Posterior vena cava (tissue), 2 donors: ENCODE results near the gene ADSS2. TPM values are rescaled to one million over a fixed set of nuclear protein-coding genes. Genes with fewer than 3 reads are reported as not detected.
"Not testable (repeated sequence)": the region's sequence is repeated elsewhere in the genome, so short reads cannot be mapped to it uniquely, and the experiment has no call there.

ENCODE experiments used
- DNase-seq: peaks from one replicate; pipeline ENCODE4 v3.0.0-alpha.2; 2020; ENCODE audit warnings: low spot score
- intact Hi-C, 2 donors: fragments of 100-400 bp; cut with DNase I; formaldehyde crosslinking; loops; one replicate each; pipeline versions ENCODE4 v1.14.1 to v1.14.2; 2022 to 2023
- long read RNA-seq, 2 donors: library from polyadenylated mRNA; unstranded; transcript quantifications; one replicate each; pipeline ENCODE4 v2.0.0, GENCODE V29; 2020 to 2021
- total RNA-seq, 2 donors: library from RNA; stranded (reverse); fragmentation: NEBNext Ultra II Directional; extraction: Animal tissue kit (Norgen Biotek cat#: 25700); gene quantifications; one replicate each; pipeline ENCODE4 v1.2.1, GENCODE V29; 2021
- donor health status: DM: yes; HTN: yes; CAD: no.
- donor health status: DM: yes; HTN: yes; CAD: no.

ADSS2 gene
- 10 to 100 TPM; 30.8 to 31.8 TPM for total RNA-seq
- long read RNA-seq, donor 1, transcript ADSS-201 (13 exons, 2,780 nt): major isoform, 17 of 20 reads
- long read RNA-seq, donor 1, partial matches to known transcripts: 2 of 20 reads
- long read RNA-seq, donor 1, other reads (novel, unspliced or antisense): 1 of 20 reads
- long read RNA-seq, donor 2, transcript ADSS-201 (13 exons, 2,780 nt): major isoform, 36 of 42 reads
- long read RNA-seq, donor 2, partial matches to known transcripts: 1 of 42 reads
- long read RNA-seq, donor 2, other reads (novel, unspliced or antisense): 5 of 42 reads

DNA sequence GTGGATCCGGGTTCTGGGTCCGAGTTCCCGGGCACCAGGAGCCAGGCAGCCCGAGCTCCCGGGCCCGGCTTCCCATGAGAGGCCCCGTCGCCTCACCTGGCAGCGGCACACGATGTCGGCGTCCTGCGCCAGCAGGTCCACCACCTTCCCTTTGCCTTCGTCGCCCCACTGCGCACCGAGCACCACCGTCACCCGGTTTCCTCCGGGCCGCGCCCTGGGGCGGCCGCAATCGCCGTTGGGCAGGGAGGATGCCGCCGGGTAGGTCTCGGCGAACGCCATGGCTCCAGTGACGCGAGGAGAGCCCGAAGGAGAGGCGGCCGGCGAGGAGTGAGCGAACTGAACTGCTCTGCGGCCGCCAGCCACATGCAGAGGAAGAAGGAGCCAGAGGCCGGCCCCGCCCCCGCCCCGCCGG lies at the start of gene ADSS2:
TSS of gene ADSS2 (minus strand) at position 371 of the 412 bp plus-strand sequence. CDS start at position 279, 92 bp downstream.
- intact Hi-C loops: no loop called here
- DNase-seq: no peak

DNA sequence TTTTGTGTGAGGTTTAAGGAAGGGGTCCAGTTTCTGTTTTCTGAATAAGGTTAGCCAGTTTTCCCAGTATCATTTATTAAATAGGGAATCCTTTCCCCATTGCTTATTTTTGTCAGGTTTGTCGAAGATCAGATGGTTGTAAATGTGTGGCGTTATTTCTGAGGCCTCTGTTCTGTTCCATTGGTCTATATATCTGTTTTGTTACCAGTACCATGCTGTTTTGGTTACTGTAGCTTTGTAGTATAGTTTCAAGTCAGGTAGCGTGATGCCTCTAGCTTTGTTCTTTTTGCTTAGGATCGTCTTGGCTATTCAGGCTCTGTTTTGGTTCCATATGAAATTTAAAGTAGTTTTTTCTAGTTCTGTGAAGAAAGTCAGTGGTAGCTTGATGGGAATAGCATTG lies 48.8 kb upstream of the ADSS2 start:
- intact Hi-C loops, DNase-seq: not testable (repeated sequence)

DNA sequence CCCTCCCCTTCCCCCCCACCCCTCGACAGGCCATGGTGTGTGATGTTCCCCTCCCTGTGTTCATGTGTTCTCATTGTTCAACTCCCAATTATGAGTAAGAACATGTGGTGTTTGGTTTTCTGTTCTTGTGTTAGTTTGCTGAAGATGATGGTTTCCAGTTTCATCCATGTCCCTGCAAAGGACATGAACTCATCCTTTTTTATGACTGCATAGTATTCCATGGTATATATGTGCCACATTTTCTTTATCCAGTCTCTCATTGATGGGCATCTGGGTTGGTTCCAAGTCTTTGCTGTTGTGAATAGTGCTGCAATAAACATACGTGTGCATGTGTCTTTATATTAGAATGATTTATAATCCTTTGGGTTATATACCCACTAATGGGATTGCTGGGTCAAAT lies 47.8 kb upstream of the ADSS2 start:
- DNase-seq, intact Hi-C loops: not testable (repeated sequence)

DNA sequence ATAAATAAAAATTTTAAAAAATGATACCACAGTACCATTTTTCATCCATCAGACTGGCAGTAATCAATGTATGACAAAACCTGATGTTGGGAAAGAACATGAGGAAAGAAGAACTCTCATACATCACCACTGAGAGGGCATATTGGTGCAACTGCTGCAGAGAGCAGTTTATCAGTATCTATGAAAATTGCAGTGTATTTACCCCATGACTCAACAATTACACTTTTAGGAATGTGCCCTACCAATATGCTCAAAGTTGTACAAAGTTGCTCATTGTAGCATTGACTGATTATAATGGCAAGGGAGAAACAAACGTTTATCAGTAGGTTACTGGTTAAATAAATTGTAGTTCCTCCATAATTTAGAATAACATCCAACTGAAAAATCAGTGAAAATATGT lies 46.1 kb upstream of the ADSS2 start:
- intact Hi-C loops: no loop called here
- no peak for DNase-seq

DNA sequence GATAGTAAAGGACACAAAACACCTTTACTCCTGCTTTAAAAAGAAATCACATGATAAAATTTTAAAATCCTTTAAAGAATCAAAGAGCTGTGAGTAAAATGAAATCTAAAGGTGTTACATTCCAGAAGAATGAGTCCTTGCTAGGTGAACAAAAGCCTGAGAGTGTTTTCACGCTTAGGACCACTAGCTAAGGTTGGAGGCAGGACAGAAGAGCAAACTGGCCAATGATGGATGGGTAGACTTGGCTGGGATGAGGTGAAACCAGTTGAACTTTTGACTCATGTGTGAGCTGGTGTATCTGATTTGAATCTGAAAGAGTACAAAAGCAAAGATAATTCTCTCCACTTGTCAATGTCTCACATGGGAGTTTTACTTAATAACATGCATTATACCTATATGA lies 44.5 kb upstream of the ADSS2 start:
- DNase-seq: no peak
- intact Hi-C loops: no loop called here

DNA sequence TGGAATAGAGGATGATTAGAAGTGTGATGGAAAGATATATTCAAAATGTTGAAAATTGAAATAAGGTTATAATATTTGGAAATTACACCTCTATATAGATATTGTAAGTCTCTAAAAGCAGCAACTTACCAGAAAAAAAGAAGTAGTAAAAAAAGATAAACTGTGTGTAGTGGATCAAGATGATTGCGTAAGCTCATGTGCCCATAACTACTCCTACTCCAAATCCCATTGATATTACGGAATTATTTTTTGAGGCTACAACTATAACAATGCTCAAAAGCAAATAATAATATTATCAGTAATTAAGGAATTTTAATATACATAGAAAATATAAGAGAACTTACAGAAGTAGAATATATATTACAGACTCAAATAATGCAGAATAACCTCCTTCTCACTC lies 42.9 kb upstream of the ADSS2 start:
- no peak for DNase-seq
- intact Hi-C loops: no loop called here

DNA sequence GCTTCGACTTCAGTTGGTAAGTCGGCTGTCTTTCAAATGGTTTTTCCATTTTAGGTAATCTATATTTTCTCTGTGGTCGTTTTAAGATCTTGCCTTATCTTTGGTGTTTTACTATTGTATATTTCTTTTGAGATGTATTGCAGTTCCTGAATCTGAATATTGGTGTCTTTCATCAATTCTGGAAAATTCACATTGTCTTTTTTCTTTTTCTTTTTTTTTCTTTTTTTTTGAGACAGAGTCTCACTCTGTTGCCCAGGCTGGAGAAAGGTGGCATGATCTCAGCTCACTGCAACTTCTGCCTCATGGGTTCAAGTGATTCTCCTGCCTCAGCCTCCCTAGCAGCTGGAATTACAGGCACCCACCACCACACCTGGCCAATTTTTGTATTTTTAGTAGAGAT lies 33.3 kb upstream of the ADSS2 start:
- DNase-seq, intact Hi-C loops: not testable (repeated sequence)

DNA sequence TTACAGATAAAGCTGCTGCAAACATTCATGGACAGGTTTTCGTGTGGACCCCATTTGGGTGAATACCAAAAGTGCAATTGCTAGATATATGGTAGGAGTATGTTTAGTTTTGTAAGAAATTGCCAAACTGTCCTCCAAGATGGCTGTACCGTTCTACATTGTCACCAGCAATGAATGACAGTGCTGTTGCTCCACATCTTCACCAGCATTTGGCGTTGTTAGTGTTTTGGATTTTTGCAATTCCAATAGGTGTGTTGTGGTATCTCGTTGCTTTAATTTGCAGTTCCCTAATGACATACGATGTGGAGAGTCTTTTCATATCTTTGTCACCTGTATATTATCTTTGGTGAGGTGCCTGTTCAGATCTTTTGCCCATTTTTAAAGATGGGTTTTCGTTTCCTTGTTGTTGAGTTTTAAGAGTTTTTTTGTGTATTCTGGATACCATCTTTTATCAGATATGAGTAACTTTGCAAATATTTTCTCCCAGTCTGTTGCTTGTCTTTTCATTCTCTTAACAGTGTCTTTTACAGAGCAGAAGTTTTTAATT lies 21.4 kb upstream of the ADSS2 start:
- no peak for DNase-seq
- intact Hi-C loops: no loop called here

DNA sequence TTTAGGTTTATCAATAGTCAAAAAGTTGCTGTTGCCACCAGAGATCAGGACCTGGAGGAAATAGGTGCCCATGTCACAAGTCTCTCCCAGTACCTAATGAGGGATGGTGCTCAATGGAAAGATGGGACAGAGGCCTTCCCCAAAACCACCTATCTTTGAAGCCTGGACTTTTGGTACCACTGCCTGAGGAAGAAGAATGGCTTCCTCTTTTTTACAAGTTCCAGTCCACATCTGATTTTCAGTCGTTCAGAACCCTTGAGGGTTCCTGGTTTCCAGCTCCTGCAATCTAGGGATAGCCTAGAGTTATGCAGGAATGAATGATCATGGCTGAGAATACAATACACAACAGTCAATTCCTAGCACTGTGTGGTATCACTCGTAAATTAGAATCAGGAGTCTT lies 15.0 kb upstream of the ADSS2 start:
- DNase-seq: no peak
- intact Hi-C loops: no loop called here

DNA sequence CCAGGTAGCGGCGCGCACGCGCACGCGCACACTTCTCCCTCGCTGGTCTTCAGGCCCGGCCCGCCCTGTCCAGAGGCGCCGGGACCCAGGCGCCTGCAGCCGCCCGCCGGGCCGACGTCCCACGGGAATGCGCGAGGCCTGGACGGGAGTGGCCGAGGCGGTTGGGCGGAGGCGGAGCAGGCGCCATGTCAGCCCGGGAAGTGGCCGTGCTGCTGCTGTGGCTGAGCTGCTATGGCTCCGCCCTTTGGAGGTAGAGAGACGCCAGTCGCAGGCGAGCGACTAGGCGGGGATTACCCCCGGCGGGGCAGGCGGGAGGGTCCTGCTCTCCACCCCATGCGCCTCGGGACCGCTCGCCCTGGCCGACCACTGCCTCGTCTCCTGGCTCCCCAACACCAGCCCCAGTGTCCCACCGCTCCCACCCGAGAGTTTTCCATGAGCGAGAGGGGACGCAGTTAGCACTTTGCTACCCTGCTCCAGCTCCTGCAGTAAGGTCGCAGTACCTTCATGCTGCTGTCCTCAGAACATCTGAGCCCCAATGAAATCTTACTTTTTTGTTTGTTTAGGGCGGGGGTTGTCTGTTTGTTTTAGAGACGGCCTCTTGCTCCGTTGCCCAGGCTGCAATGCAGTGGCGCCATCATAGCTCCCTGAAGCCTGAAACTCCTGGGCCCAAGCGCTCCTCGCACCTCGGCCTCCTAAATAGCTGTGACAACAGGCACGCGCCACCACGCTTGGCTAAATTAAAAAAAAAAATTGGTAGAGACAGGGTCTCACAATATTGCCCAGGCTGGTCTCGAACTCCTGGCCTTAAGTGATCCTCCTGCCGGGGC lies 9.7 kb upstream of the ADSS2 start, which contains the start of gene CATSPERE:
TSS of gene CATSPERE (plus strand) at position 29 of the 827 bp plus-strand sequence. CDS start at position 186, 157 bp downstream.
- intact Hi-C loops: no loop called here

DNA sequence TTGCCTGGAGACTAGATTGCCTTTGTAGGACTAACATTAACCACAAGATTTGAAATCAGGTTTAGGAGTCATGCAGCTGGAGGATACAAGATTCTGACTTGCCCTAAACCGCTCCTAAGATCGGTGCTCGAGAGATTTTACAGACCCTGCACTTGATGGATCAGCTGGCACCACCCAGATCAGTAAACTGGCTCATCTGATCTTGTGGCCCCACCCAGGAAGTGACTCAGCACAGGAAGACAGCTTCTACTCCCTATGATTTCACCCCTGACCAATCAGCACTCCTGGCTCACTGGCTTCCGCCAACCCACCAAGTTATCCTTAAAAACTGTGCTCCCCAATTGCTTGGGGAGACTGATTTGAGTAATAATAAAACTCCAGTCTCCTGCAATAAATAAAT lies 8.5 kb upstream of the ADSS2 start:
- intact Hi-C loops: no loop called here

More for the DNA sequence above, 9.7 kb upstream of the ADSS2 start, which contains the start of gene CATSPERE:
- peak; percentile 95 for DNase-seq

DNA sequence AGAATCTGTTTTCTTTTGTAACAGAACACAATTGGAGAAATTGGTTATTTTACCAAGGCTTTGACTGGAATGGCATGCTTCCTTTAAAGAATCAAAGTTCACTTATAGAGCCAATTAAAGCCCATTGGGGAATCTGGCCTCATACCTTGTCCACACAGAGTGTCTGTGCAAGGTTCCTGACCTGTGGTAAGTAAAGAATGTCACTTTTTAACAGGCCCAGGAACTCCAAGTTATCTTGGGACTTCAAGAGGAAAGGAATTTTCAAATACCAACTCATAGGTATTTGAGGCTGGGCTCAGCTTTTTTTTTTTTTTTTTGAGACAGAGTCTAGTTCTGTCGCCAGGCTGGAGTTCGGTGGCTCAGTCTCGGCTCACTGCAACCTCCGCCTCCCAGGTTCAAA lies 7.1 kb upstream of the ADSS2 start:
- intact Hi-C loops: no loop called here

More for the DNA sequence above, 8.5 kb upstream of the ADSS2 start:
- no peak for DNase-seq

DNA sequence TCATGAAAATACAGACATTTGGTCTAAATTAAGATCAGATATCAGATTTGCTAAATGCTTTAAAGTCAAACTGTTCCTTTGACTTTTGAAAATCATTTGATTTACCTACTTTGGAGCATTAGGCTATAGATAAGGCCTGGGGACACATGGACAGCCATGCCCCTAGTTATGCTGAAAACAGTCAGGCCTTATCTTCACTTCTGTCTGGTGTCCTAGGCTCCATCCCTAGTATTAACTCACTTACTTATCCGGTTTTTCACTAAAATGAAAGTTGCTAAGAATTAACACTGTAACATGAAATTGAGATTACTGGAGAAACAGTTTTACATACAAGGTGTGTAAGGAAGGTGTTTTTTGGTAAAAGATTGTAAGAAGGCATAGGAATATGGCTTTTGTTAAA lies 4.9 kb upstream of the ADSS2 start:
- no peak for DNase-seq
- intact Hi-C loops: no loop called here

More for the DNA sequence above, 7.1 kb upstream of the ADSS2 start:
- DNase-seq: no peak

DNA sequence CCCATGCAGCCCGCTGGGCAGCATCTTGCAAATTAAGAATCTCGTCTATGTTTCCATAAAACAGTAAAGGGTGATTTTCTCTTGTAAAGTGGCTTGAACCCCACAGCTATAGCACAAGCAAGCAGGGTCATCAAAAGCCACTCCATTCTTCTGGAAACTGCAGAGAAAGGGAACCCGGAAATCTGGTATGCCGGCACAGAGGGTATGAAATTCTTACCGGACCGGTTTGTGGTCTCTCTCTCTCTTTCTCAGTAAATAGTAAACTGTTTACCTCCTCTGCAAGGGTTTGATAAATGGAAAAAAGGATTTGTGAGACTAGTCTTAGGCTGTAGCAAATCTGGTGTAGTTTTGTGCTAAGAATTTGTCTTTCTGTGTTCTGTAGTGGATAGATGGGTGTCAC lies 2.7 kb upstream of the ADSS2 start:
- intact Hi-C loops: no loop called here
- no peak for DNase-seq

DNA sequence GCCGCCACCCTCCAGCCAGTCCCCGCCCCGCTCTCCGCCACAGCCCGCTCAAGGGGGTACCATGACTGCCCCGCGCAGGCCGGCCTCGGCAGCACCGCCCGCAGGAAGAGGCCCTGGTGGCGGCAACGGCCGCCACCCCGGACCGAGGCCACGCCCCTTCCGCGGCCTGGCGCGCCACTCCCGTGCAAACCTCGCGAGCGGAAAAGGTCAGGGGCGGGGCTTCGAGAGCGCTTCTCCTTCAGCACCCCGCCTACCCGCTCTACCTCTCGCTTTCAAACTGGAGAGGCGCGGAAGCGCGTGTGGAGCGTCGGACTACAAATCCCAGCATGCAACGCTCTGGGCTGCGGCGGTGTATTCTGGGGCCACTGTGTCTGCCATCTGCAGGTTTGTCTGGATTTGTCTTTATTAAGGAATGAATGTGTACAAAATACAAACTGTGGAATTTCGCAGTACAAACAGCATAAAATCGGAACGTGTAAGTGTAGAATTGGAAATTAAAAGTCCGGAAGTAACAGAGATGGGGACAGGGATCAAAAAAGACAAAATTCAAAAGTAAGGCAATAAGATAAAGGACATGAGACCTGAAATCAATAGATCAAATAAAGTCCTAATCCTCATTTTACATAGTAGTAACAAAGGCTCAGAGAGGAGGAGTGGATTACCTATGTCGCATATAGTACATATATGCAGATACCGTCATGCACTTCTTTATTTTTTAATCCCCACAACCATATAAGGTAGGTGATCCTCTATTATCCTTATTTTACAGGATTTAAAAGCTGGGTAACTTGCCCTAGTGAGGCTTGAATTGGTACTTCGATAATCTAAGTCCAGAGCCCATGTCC lies 464 bp upstream of the ADSS2 start:
- peak; percentile 100 for DNase-seq
- intact Hi-C loops: no loop called here

DNA sequence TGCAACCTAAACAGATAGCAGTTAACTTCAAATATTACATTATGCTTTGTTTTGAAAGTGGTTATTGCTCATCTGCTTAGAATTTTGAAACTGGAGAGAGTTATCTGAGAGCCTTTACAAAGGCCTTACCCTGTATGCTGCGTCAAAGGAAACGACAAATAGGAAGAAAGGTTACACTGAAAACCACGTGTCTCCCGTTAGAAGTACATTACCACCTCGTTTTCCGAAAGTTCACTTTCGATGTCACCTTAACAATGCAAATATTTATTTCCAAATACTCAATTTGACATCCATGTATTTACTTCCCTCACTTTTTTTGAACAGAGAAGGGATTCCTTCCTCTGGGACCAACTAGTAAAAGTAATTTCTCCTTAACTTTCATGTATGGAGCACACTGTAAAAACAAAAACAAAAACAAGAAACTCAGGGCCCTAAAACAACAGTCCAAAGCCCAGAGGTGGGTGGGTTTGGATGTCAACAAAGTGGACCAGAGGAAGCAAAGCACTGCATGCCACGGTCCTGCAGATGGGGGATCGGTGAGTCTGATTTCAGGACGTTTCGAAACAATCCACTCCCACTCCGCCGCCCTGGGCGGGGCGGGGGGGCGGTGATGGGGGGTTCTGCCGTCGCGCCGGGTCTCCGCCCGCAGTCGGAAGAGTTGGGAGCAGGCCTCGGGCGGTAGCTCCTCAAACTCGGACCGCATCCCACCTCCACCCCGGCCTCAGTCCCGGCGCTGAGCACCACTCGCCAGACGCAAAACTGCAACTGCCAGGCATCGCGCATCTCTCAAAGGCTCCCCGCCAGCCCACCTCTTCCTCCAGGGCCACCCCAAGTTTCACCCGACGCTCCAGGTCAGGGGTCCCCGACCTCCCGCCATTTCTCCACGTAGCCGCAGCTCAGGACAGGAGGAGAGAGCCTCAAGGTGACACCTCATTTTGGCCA lies 841 bp downstream of the ADSS2 start:
- intact Hi-C loops: no loop called here
- peak; percentile 88 for DNase-seq

DNA sequence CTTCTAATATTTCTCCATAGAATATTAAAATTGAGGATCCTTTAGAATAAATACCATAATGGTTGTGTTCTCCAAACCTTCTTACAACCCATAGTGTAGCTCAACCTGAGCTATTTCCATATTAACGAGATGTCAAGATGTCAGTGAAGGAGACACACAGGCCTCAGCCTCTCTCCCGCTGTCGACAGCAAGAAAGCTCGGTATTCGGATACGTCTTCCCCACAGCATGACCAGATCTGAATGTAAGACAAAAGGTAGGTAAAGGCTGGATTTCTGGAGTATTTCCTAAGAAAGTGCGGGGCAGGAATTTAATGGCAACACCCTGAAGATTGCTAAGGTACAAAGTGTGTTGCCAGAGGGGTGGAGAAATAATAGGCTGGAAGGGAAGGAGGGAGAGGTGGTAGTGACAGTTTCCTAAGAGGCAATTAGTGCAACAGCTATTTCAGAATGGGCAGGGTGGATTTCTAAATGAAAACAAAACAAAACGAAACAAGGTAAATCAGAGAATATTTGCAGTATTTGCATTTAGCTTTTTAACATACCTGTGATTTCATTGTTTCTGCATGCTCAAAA lies 1.7 kb downstream of the ADSS2 start:
- no peak for DNase-seq
- intact Hi-C loops: no loop called here
